CD1c-positive myeloid dendritic cell (primary cell): ENCODE measurements around the gene CEP44.
"Not testable (repeated sequence)": the region's sequence is repeated elsewhere in the genome, so short reads cannot be mapped to it uniquely, and the experiment has no call there.

ENCODE experiments used
- DNase-seq: peaks from one replicate; pipeline ENCODE4 v3.0.0-alpha.2; 2016; ENCODE audit errors: extremely low spot score

Gene CEP44, protein sequence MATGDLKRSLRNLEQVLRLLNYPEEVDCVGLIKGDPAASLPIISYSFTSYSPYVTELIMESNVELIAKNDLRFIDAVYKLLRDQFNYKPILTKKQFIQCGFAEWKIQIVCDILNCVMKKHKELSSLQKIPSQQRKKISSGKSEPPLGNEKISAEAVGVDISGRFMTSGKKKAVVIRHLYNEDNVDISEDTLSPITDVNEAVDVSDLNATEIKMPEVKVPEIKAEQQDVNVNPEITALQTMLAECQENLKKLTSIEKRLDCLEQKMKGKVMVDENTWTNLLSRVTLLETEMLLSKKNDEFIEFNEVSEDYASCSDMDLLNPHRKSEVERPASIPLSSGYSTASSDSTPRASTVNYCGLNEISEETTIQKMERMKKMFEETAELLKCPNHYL

DNA sequence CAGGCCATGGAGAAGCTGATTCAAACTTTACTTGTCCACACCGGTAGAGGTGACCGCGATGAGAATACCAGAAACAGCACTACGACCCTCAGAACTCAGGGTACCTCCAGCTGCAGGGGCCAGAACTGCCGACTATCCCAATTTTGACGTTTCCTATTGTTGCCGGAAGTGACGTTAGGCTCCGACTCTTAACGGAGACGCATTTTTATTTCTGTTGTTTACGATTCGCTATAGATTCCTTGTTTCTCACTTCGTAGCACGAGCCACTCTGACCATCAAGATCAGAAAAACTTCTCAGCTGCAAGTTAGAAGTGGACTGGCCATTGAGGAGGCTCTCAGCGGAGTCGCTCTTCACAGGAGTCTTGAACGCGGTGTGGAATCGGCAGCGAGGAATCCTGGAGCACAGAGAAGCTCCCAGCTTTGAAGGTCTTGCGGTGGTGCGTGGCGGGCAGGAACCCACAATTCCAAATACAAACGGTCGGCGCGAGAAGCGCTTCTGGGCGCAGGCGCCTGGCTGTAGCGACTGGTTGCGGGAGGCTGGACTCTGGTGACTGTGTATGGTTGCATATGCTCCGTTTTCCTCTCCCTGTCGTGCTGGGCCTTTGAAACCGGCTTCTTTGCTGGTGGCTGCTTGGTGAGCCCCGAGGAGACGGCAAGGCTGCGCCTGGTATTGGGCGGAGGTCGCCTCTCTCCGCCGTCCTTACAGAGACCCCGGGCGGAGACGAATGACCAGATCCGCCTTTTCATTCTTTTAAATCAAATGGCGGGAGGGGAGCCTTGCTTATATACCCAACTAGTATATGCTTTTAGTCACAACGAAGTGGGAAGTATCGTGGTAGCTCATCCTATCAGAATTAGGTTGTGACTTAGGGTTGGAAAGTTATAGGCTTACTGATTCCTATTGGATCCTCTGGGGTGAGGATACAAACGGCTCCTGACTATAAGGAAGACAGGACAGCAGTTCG is at the start of gene CEP44, which contains the start of gene FBXO8:
Gene CEP44, plus strand, starts transcription at position 405 of the 965 bp plus-strand sequence. CDS start 15,211 bp downstream, outside the sequence.
Gene FBXO8, minus strand, starts transcription at position 161 of the 965 bp plus-strand sequence. CDS start 20,575 bp downstream, outside the sequence.
- DNase-seq: peak; percentile 86

DNA sequence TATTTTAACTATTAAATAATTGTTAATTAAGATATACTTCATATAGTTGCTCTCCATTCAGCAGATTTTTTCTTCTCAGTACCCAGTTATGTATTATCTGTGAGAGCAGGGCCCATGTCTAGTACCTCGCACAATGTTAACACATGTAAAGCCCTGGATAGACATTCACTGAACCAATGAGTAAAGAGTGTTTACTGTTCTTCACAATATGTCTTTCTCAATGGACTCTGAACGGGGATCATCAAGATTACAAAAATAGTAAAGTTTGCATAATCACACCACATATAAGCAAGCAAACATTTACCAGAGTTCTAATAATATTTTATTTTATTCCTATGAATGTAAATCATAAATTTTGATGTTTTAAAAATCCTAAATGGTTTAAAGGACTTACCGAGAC is 47.4 kb upstream of the CEP44 start:
- no peak for DNase-seq

DNA sequence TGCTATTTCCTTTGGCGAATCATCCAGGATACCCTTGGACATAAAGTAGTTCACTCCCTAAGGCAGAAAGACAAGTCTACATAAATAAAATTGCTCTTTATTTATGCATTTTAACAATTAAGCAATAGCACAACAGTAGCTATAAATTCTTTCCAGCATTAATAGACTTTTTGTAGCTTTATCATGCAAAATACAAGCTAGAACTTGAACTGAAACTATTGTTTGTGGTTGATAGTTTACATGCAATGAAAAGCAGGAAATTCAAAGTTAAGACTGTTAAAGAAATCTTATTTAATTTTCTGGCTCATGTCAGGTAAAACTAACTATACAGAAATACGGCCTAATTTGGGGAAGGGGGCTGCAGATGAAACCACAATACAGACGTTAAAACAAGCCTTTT is 42.5 kb upstream of the CEP44 start:
- DNase-seq: no peak

DNA sequence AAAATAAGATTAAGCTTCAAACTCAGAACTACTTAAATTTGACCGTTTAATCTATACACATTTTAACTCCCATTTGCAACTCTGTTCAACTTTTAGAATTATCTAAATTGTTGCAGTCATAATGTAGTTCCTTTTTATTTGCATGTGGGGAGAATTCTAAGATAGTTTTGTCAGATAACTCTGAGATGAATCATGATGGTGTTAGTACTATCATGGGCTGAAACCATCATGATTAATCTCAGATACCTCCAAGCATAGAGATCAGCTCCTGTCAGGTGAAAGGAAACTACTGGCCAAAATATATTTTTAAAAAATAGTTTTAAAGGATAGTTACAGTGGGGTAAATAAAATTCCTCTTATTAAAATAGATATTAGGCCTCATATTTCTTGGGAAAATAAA is 39.3 kb upstream of the CEP44 start:
- no peak for DNase-seq

DNA sequence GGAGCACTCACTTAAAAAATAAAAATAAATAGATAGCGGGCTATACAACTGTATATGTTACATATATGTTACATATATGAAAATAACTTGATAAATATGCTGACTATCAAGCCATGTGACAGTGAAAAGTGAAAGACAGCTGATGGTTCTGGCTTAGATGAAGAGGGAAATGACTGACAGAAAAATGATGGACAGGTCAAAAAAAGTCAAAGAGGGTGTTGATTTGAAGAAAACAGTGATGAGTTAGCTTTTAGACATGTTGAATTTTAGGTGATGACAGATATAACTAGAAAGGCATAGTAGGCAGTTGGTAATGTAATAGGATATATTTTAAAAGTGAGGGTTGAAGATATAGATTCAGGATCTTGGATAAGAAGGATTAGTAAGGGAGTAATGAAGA is 38.0 kb upstream of the CEP44 start:
- no peak for DNase-seq

DNA sequence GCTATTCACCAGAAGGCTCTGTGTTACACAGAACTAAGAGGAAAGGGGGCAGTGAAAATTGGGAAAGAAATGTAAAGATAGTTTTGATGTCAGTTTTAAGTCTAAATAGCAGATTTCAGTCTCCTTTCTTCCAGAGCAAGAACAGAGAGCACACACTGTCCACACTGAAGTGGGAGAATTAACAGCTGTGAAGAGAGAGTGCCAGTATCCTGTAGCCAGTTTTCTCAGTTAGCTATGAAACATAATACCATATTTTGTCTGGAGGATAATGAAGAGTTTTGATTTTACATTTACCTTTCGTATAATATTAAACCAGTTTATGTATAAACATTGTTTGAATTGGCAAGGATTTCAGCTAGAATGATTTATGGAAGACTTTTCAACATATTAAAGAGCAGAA is 35.3 kb upstream of the CEP44 start:
- DNase-seq: no peak

DNA sequence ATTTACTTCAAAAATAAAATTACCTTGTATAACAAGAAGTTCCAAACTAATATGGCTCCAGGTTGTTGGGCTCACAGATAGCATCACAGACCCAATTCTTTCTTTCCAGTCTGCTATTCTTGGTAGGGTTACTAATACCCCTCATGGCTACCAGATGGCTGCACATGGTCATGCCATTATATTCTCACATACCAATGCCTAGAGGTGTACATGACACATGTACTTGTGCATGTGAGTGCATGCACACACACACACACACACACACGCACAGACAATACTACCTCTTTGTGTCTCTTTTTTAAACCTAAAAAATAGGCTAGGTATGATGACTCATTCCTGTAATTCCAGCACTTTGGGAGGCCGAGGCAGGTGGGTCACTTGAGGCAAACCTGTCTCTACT is 31.3 kb upstream of the CEP44 start:
- DNase-seq: no peak

DNA sequence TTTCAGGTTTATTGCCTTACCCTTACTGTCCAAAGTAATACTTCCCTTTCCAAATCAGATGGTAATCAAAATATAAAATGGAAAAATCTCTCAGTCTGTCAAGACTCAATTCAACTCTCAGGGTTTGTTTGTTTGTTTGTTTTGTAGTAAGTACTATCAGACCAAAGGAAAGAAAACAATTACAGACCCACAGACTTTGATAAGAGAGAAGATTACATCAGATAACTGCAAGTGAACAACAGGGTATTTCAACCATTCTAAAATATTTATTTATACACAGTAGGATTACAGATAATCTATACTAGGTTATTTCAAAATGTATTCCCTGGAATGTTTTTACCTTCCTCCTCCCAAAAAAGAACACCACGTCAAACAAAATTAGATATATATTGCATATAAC is 29.1 kb upstream of the CEP44 start:
- no peak for DNase-seq

DNA sequence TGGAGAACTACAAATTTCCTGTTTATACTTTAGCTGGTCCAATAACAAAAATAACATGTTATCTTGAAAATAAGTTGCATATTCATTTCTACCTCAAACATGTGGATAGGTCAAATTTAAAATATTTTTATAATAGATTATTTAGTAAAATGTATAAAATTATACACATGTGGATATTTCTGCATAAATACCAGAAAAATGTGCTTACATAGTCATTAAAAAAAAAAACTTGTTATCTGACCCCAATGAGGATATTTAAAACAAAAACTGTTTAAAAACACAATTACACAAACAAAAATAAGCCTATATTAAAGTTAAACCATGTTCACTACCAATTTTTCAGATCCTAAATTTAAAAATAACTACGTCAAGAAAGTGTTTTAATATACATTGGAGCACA is 28.3 kb upstream of the CEP44 start:
- no peak for DNase-seq

DNA sequence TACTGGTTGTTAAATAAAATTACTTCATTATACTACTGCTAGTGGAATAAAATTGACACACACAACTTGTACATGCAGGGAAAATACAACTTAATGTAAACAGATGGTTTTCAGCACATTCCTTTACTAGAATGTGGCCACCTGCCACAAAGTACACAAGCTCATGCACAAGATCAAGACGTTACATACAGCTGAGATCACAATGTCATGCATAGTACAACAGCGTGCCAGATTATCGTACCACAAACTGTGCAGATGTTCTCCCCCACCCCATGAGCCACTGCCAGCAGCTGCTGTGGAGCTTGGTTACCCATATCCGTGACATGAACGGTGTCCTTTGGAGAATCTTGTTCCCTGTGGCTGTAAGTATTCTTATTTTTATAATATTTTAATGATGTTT is 27.9 kb upstream of the CEP44 start:
- no peak for DNase-seq

DNA sequence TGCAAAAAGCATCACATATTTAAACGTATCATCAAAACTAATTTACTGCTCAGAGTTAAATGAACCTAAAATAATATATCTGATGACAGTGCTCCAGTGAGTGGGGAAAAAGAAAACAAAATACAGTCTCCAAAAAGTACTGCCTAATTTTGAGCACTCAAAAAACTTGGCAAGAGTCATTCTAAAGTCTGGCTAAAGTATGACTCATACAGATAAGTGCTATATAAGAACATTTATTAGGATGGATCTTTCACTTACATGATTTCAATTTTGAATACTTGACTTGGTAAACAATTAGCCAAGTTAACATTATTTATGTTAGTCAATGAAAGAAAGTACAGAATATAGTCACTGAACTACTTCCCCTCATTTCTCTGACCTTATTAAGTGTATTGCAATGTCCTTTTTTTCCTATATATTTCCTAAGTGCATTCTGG is 27.4 kb upstream of the CEP44 start:
- no peak for DNase-seq

DNA sequence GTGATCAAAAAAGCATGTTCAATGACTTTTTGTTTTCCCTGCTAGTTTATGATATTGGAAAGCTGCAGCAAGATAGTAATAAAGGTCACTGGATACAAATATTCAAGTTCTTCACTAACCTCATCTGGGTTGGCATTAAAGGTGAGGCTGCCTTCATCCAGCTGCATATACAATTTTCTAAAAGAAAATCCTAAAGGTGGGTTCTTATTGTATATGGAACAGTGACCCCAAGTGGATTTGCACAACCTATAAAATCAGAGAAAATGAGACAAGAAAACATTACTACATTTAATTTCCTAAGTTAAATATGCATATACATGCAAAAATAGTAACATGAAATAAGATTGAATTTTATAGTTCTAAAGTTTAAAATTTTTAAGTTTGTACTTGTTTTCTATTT is 24.1 kb upstream of the CEP44 start:
- no peak for DNase-seq

DNA sequence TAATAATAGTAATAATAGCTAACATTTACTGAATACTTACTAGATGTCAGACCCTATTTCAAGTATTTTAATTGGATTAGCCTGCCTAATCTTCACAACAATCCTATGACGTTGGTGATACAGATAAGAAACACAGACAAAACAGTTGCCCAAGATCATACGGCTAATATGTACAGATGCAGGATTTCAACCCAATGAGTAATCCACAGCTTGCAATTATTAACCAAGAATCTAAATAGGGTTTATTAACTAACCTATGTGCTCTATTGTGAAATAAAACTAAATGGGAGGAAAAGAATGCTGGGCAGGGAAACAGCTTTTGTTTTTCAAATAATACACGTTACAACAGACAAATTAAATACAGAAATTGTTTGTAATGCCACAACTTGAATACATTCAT is 23.6 kb upstream of the CEP44 start:
- DNase-seq: no peak

DNA sequence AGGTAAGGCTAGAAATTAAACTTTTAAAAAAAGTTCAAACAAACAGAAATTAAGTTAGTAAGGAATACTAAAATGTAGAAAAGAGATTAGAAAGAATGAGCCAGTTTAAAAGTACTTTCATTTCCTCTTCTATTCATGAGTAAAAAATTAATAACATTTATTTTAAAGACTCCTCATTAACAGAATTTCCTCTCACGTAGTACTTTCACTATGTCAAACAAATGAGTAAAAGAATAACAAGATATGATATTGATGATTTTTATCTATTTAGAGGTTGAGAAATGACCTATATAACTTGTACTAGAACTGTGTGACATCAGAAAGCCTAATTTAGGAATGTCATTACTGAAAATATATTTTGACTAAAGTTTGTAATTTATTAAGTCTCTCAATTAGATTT is 22.3 kb upstream of the CEP44 start:
- not testable (repeated sequence) for DNase-seq

DNA sequence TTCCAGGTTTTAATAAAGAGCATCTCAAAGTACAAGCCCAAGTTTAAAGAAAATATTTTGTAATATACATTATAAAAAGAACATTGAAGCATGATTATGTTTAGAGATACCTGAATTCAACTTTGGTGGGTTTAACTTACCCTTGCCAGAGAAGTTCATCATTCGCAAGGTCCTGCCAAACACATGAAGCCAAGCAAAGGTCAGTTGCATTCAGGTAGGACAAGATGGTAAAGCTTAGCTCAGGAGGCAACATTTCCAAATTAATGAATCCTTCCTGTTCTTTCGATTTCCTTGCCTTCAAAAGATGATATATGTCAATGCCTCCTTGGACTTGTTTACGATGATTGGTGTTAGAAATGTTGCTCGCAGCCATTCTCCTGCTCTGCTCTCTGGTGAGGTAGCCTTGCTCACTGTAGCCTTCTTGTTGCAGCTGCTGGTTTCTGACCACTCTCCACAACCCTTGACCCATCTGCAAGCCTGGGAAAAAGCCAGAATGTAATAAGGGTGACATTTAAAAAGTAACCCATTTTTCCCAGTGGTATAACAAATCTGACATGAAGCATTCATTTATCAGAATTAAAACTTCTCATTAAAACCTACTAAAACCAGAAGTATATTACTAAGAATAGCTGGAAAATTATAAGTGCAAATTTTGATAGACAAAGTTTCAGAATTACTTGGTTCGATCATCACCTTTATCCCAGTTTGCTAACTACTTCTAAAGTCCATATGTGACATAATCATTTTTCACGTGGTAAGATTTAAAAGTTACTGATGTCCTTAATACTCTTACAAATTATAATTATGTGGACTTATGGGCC is 20.9 kb upstream of the CEP44 start:
- DNase-seq: no peak

DNA sequence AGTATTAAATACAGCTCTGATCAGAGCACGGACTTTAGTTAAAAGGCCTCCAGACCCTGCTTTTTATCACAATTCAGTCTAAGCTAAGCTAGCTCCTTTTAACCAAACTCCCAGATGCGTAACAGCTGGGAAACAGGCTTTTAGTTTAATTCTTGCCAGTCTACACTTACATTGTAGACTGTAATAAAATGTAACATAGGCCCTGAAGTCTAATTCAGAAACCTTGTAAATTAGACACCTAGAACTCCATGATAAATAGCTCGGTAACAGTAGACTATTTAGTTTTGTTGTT is 20.3 kb upstream of the CEP44 start:
- DNase-seq: no peak

DNA sequence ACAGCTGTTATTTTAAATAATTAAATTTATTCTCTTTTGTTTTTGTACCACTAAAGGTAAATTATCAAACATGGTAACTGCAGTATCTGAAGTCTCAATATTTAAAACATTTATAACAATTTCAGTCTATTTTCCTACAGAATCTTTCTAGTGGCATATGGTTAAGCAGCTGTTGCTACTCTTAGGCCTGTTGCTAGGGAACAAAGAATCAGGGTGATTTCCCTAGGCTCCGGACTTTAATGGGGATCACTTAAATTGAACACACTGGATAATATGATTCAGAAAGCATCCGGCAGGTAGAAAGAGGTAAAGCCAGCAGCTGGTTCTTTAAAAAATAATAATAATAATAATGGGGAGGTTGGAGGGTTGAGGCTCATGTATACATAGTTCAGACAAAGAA is 17.8 kb upstream of the CEP44 start:
- no peak for DNase-seq

DNA sequence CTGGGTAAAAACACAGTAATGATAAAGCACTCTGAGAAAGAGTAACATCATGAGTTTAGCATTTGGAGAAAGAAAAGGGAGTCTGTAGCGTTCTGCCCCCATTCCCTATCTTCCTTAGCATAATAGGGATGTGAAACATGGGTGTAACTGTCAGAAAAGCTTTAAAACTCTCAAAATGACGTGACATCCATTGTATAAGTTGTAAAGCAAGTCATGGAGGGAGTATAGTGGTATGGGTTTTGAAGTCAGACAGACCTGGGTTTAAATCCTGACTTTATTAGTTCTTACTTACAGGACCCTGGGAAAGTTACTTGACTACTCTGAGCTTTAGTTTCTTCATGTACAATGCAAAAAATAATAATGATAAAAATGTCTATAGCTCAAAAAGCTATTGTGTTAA is 17.3 kb upstream of the CEP44 start:
- peak; percentile 47 for DNase-seq

DNA sequence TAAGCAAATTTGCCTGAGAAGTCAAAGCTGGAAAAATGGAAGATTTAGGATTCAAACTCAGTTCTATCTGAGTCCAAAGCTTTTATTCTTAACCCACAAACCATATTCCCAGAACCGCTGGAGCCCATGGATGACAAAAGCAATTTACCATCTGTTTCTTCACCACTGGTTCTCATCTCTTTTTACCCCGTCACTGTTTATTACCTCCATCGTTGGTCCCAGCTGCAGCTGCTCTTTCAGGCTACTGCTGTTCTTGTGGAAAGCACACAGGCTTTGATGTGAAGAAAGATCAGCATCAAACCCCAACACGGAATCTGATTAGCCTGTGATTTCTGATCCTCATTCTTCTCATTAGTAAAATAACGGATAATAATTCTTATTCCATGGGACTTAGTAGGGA is 9.8 kb upstream of the CEP44 start:
- no peak for DNase-seq

DNA sequence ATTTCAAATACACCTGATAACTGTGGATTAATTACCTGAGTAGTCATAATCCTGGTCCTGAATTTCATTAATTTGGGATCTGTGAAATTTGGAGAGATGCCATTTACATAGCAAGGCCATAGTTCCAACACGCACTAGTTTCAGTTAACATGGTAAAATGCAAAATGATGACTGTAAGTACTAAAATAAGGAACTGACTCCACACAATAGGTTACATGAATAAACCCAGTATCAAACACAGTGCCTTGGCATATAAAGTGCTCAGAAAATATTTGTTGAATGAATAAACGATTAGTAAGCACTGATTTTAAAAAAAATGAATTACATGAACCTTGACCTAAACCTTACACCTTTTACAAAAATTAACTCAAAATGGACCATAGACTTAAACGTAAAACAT is 9.3 kb upstream of the CEP44 start:
- DNase-seq: no peak

DNA sequence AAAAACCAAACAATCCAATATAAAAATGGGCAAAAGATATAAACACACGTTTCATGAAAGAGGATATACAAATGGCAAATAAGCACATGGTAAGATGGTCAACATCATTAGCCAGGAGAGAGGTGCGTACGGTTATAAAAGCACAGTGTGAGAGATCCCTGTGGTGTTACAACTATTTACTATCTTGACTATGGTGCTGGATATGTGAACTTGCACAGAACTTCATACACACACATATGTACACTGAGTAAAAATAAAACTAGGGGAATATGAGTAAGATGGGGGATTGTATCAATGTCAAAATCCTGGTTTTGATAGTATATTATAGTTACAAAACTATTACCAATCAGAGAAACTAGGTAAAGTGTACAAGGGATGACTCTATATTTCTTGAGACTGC is 8.6 kb upstream of the CEP44 start:
- no peak for DNase-seq

DNA sequence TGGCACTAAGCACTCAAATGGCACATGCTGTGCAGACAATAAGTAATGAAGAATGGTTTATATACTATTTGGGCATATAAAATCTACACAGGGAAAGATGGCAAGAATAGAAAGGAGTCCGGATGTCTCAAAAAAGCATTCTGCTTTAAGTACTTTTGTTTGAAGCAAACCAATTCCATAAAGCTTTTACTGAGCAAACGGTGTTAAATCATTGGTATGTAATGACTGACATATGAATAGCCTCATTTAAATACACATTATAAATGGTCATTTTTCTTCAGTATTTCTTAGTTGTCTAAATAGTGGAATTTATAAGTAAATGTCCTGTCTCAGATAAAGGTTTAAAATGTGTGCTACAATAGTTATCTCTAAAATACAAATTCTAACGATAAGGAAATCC is 6.3 kb upstream of the CEP44 start:
- no peak for DNase-seq
